ENCODE results near the gene CTIF.

CTIF gene

DNA sequence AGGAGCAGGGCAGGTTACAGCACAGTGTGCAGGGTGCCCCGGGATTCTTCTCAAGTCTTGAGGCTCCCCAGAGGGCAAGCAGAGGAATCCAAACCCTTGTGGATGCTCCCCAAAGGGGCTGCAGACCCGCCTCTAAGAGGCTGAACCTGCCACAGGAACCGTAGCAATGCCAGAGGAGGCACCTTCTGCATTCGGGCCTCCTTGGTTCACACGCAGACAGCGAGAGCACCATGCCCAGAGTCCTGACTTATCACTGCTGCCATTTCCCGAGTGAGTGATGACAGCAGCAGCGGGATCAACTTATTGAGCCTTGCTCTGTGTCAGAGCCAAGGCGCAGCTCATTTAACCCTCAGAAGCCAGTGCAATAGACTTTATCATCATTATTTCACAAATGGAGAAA is 203.5 kb downstream of the CTIF start:
- H3K36me3 ChIP-seq (replicated peaks) = no peaks in the 10 kb centered on the region
- no peak for DNase-seq
- in situ Hi-C loops (cut with HindIII; ENCODE audit: low pct_ligation_motif_present, low sequenced_read_pairs) = no loop called here
- no peak overlapping the region for H3K4me3 ChIP-seq (ENCODE audit: low read depth, low read length)
- no peaks in the 10 kb centered on the region for H3K27me3 ChIP-seq (replicated peaks)
- TF ChIP-seq, protein P1, sequence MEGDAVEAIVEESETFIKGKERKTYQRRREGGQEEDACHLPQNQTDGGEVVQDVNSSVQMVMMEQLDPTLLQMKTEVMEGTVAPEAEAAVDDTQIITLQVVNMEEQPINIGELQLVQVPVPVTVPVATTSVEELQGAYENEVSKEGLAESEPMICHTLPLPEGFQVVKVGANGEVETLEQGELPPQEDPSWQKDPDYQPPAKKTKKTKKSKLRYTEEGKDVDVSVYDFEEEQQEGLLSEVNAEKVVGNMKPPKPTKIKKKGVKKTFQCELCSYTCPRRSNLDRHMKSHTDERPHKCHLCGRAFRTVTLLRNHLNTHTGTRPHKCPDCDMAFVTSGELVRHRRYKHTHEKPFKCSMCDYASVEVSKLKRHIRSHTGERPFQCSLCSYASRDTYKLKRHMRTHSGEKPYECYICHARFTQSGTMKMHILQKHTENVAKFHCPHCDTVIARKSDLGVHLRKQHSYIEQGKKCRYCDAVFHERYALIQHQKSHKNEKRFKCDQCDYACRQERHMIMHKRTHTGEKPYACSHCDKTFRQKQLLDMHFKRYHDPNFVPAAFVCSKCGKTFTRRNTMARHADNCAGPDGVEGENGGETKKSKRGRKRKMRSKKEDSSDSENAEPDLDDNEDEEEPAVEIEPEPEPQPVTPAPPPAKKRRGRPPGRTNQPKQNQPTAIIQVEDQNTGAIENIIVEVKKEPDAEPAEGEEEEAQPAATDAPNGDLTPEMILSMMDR (IDR thresholded peaks at IDR 0.05; ENCODE audit: low read depth, low read length, missing control alignments) = no peak
- no peak overlapping the region for H3K27ac ChIP-seq

GRCh38 chr18:48742706-48743475 is 204.1 kb downstream of the CTIF start:
- H3K27ac ChIP-seq = no peak overlapping the region
- in situ Hi-C loops (cut with HindIII; ENCODE audit: low pct_ligation_motif_present, low sequenced_read_pairs) = no loop called here
- no peak for DNase-seq

DNA sequence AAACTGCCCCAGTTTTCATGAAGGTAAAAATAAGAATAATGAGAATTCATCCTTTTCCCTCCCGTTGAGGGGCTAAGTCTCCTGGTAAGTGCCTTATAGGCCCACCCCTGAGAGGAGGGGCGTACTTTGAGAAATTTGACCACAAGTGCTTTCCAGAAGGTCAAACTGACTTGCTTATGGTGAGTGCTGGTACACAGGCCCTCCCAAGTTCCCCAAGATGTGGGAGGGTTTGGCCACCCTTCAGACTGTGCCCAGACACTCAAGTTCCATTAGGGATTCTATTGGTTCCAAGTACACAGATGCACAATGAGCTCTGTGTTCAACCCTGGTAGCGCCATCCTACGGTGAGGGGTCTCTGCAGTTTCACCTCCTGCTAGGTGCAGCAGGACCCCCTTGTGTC is 205.1 kb downstream of the CTIF start:
- no peak overlapping the region for H3K27ac ChIP-seq
- no peaks in the 10 kb centered on the region for H3K36me3 ChIP-seq (replicated peaks)
- in situ Hi-C loops (cut with HindIII; ENCODE audit: low pct_ligation_motif_present, low sequenced_read_pairs) = no loop called here
- no peak for DNase-seq
- no peaks in the 10 kb centered on the region for H3K27me3 ChIP-seq (replicated peaks)
- no peak overlapping the region for H3K4me3 ChIP-seq (ENCODE audit: low read depth, low read length)
- TF ChIP-seq, protein P1 (IDR thresholded peaks at IDR 0.05; ENCODE audit: low read depth, low read length, missing control alignments) = no peak

More at GRCh38 chr18:48742706-48743475, 204.1 kb downstream of the CTIF start:
- no peaks in the 10 kb centered on the region for H3K27me3 ChIP-seq (replicated peaks)
- H3K36me3 ChIP-seq (replicated peaks) = no peaks in the 10 kb centered on the region
- TF ChIP-seq, protein P1 (IDR thresholded peaks at IDR 0.05; ENCODE audit: low read depth, low read length, missing control alignments) = no peak
- H3K4me3 ChIP-seq (ENCODE audit: low read depth, low read length) = no peak overlapping the region

DNA sequence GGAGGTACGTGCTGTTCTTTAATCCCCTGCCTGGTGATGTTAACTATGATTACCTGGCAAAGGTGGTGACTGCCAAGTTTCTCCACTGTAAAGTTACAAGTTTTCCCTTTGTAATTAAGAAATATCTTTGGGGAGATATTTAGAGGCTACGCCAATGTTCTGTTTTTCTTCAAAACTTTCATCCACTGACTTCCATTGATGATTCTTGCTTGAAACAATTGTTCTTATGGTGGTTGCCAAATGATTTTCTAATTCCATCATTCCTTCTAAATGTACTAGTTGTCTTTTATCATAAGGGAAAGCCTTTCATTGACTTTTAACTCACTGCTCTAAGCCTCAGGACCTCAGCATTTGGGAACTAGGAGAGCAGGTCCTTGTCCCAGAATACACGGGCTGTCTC is 206.5 kb downstream of the CTIF start:
- no peak for DNase-seq
- Histone ChIP-seq H3K4me3 (ENCODE audit: low read depth, low read length) (no peak overlapping the region), H3K27me3 (replicated peaks) (no peaks in the 10 kb centered on the region), H3K27ac (no peak overlapping the region), H3K36me3 (replicated peaks) (no peaks in the 10 kb centered on the region)
- in situ Hi-C loops (cut with HindIII; ENCODE audit: low pct_ligation_motif_present, low sequenced_read_pairs) = no loop called here
- TF ChIP-seq, protein P1 (IDR thresholded peaks at IDR 0.05; ENCODE audit: low read depth, low read length, missing control alignments) = no peak

DNA sequence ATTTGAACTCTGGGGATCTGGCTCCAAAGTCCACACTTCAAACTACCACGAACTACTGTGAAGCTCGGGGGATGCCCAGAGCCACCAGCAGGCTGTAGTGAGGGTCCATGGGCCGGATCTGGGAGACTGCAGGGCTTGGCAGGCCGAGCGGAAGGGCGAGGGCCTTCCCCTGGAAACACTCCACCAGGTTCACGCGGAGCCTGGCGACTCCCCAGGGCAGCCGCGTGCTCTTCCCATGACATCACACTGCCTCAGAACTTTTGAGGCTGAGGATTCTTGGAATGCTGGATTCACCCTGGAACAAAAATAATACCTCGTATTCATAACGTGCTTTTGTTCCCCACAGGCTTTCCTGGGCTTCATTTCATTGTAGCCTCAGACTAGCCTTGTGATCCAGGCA is 210.9 kb downstream of the CTIF start:
- DNase-seq = peak; percentile 22
- in situ Hi-C loops (cut with HindIII; ENCODE audit: low pct_ligation_motif_present, low sequenced_read_pairs) = no loop called here
- Histone ChIP-seq H3K4me3 (ENCODE audit: low read depth, low read length) (no peak overlapping the region), H3K36me3 (replicated peaks) (no peaks in the 10 kb centered on the region), H3K27me3 (replicated peaks) (no peaks in the 10 kb centered on the region), H3K27ac (peak overlapping the region; percentile 24)
- TF ChIP-seq, protein P1 (IDR thresholded peaks at IDR 0.05; ENCODE audit: low read depth, low read length, missing control alignments) = peak; percentile 35

Measured in brain microvascular endothelial cell (primary cell).